Stimulated activated CD8-positive, alpha-beta memory T cell treated with anti-CD3 and anti-CD28 coated beads, Interleukin-4, amount 100 ng/mL, for 1 hour (primary cell): ENCODE measurements around the gene ZNF223.

Experiments
- DNase-seq, 2 donors: peaks; one replicate each; pipeline ENCODE4 v3.0.0-alpha.2; 2020; ENCODE audit warnings: low read depth in 2 of 2, low spot score in 1 of 2

The ZNF223 gene

DNA sequence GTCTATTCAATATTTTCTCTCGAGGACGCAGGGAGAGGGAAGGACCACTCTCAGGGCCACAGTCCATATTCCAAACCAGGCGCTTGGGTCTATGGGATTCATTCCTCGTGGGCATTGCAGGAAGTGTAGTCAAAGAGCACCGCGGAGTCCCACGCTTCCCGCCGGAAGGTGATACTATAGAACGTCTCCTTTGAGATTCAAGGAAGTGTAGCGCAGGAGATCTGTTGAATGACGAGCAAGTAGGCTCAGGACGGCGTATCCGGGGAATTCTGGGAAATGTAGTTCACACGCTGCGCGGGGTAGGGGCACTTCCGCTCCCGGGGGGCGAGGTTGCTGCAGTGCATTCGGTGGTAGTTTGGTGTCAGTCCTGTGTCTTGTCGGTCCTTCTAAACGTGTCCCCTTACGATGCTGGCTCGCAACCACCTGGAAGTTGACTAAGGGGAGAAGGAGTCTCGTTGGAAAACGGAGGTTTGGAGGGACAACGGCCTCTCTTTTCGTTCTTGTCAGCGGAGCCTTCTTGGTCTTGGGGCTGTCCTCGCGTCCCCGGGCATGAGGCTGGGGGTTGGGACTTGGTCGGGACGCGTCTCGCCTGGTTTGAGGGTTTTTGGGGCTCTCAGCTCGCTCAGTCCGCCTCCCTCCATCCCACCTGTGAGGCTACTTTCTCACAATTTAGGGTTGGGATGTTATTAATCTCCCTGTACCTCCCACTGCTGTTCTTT is 20.1 kb downstream of the ZNF223 start, which contains the start of gene ZNF284:
TSS of gene ZNF284 (plus strand) at position 336 of the 719 bp plus-strand sequence. CDS start 4,231 bp downstream, outside the sequence.
- DNase-seq, result peak in 1 of 2 donors; percentile 63

DNA sequence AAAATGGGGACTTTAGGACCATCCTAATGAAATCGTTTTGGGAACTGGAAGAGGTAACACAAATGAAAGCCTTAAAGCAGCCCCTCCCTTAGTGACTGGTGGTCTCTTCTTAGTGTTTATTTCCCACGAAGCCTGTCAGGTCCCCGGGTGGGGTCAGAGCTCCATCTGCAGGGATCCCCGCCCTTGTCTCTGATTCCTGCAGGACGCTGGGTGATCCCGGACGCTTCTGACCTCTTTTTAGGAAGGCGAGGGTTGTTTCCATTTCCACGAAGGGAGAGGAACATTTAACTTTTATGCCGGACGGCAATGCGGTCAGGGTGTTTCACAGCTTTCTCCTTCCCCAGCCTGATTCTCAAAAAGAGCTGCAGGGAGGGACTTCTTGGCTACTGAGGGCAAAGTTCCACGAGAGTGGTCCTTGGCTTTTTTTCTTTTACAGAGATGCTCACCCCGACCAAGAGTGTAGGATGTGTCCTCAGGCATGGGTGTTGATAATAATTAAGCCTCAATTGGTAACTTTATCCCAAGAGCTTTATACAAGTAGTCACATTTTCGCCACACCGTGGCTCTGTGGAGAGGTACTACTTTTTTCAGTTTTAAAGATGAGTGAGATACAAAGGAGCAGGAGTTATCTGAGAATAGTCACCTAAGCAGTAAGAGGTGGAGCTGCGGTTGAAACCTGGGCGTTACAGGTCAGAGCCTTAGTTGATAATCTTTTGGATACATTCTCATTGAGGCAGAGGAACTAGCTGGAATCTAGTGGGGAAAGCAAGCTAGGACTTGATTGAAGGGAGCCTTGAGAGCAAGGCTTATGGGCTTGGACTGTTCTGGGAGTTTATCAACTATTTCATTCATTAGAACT is 20.9 kb downstream of the ZNF223 start:
- DNase-seq, result no peak

DNA sequence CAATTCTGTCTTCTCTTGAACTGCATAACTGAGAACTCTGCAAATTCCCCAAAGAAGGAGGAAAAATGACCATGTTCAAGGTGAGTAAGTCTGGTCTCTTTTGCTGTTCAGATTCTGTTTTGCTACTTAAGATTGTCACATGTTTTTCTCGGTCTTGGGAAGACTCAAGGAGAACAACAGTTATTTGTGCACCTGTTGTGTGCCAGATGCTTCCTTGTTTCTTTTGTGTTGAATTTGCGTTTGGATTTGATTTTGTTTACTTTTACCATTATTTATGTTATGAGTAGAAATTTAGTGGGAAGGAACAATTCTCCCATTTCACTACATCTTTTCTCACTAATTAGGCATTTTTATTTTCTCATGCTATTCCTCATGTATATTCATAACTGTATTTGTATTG is 24.5 kb downstream of the ZNF223 start:
- no peak for DNase-seq

DNA sequence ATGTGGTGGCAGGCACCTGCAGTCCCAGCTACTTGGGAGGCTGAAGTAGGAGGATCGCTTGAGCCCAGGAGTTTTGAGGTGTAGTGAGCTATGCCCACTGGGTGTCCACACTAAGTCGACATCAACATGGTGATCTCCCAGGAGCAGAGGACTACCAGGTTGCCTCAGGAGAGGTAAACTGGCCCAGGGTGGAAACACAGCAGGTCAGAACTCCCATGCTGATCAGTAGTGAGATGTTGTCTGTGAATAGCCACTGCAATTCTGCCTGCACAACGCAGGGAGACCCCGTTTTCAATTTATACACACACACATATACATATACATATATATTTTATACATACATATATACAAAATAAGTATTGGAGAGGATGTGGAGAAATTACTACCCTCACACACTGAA is 40.3 kb downstream of the ZNF223 start:
- DNase-seq, result no peak

DNA sequence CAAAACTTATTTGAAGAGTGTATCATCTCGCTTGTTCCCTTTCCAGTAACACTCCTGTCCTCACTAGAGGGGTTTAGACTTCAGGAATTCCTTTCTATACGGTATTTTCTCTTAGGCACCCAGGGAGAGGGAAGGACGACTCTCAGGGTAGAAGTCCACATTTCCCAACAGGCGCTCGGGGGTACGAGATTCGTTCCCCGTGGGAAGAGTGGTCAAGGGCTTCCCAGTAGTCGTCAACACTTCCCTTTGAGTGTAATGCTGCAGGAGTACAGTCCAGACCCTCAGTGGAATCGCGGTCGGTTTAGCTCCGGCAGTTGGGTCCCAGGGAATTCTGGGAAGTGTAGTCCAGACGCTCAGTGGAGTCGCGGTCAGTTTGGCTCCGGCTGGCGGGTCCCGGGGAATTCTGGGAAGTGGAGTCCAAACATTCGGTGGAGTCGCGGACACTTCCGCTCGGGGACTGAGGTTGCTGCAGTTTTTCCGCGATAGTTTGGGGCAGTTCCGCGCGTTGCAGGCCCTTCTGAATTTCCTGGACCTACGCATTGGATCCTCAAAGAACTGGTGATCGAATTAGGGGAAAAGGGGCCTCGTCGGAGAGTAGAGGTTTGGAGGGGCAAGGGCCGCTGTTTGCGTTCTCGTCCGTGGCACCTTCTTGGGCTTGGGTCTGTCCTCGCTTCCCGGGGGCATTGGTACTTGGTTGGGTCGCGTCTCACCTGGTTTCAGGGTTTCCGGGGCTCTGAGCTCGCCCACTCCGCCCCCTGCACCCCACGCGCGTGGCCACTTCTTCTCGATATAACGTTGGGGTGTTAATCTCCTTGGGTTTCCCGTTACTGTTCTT is 42.3 kb downstream of the ZNF223 start, which contains the start of gene ZNF224:
TSS of gene ZNF224 (plus strand) at position 431 of the 835 bp plus-strand sequence. CDS start 3,513 bp downstream, outside the sequence.
- peak; percentile 49 to 59 for DNase-seq

DNA sequence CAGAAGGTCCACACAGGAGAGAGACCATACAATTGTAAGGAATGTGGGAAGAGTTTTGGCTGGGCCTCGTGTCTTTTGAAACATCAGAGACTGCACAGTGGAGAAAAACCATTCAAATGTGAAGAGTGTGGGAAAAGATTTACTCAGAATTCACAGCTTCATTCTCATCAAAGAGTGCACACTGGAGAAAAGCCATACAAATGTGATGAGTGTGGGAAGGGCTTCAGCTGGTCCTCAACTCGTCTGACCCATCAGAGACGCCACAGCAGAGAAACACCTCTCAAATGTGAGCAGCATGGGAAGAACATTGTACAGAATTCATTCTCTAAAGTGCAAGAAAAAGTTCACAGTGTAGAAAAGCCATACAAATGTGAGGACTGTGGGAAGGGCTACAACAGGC is 55.9 kb downstream of the ZNF223 start:
- DNase-seq, result no peak

DNA sequence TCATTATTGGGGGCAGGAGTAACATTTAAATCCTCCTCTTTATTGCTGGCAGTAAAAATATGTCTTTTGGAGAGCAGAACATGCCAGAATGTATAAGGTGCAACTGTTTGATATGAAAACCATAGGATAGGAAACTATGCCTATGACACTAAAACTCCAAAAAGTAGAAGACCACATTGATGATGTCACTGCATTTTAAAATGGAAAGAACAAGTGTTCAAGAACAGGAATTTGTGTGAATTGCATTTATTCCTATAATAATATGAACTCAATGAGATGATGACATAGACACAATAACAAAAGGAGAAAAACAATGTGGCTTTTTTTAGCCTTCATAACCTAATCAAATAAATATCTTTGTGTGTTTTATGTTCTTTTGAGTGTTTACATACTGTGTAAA is 57.6 kb downstream of the ZNF223 start:
- no peak for DNase-seq

DNA sequence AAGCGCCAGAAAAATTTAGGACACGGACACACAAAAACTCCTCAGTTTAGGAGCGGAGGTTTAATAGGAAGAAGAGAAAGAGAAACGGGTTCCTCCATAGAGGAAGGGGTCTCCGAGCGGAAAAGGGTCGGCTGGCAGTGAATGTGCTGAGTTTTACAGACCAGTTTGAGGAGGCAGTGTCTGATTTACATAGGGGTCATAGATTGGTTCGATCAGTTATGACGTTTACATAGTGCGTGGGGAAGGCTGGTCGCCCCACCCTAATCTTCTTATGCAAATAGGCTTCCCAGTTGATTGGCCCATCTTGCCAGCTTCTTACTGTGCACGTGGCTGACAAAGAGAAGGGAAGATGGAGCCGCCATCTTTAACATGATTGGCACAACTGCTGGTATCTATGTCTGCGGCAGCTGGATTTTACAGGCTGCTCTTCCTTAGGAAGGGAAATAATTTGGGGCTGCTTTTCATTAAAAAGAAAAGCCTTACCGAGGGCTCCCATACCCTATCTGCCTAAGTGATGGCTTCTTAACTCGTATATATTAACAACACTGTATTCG is 60.2 kb downstream of the ZNF223 start:
- DNase-seq, result no peak

DNA sequence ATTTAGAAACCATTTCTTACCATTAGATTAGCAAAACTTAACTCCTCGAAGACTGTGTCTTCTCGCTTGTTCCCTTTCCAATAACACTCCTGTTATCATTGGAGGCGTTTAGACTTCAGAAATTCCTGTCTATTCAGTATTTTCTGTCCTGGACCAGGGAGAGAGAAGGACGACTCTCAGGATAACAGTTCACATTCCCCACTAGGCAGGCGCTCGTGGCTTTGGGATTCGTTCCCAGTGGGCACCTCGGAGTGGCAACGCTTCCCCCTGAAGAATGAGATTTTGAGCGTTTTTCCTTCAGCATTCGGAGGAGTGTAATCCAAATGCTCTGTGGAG is 60.9 kb downstream of the ZNF223 start:
- DNase-seq, result no peak

DNA sequence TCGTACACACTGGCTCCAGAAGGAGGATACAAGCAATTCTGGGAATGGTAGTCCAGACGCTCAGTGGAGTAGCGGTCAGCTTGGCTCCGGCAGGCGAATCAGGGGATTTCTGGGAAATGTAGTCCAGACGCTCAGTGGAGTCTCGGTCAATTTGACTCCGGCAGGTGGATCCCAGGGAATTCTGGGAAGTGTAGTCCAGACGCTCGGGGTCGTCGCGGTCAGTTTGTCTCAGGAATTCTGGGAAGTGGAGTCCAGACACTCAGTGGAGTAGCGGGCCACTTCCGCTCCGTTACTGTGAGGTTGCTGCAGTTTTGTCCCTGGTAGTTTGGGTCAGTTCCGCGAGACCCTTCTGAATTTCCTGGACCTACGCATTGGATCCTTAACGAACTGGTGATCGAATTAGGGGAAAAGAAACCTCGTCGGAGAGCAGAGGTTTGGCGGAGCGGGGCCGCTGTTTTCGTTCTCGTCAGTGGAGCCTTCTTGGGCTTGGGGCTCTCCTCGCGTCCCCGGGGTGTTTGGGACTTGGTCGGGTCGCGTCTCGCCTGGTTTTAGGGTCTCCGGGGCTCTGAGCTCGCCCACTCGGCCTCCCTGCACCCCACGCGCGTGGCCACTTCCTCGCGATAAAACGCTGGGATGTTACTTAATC is 61.4 kb downstream of the ZNF223 start, which contains the start of gene ZNF225:
TSS of gene ZNF225 (plus strand) at position 262 of the 646 bp plus-strand sequence. CDS start 2,429 bp downstream, outside the sequence.
- peak; percentile 60 to 69 for DNase-seq

DNA sequence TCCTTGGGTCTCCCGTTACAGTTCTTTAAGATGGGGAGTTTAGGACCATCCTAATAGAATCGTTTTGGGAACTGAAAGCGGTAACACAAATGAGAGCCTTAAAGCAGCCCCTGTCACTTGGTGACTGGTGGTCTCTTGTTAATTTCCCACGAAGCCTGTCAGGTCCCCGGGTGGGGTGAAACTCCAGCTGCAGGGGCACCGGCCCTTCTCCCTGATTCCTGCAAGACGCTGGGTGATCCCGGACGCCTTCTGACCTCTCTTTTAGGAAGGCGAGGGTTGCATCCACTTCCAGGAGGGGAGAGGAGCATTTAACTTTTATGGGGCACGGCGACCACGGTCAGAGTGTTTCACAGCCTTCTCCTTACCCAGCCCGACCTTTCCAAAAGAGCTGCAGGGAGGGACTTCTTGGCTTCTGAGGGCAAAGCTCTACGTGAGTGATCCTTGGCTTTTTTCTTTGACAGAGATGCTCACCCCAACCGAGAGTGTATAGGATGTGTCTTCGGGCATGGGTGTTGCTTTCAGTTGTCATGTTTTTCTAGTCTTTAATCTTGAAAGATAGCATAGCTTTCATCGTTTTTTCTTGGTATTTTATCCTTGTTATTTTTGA is 62.1 kb downstream of the ZNF223 start:
- DNase-seq, result no peak
